ENCODE data around the gene USP21. TPM values are rescaled to one million over a fixed set of nuclear protein-coding genes. Genes with fewer than 3 reads are reported as not detected.

USP21 gene
- total RNA-seq, 6 experiments from 2014 or later: 6.9 to 11.1 (median 8.8) TPM

DNA sequence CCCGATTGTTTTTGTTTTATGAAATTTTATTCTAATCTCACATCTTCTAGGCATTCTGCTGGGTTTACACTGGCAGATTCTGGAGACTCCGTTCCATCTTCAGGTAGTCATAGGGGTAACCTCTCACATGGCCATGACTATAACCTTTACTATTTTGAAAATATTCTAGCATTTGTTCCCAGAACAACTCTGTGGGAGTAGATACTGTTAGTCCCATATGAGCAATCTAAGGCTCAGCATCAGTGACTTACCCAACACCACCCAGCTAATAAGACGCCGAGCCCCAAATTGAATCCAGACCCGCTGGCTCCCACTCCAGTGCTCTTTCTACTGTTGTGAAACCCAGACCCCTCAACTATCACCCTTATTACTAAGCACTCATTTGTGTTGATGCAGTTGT is 29.7 kb downstream of the USP21 start:
- ATAC-seq (no peak), DNase-seq (peak in 1 of 3 donors; percentile 7)
- TF ChIP-seq POLR2A (IDR thresholded peaks at IDR 0.05): no peak
- TF ChIP-seq, protein P1, sequence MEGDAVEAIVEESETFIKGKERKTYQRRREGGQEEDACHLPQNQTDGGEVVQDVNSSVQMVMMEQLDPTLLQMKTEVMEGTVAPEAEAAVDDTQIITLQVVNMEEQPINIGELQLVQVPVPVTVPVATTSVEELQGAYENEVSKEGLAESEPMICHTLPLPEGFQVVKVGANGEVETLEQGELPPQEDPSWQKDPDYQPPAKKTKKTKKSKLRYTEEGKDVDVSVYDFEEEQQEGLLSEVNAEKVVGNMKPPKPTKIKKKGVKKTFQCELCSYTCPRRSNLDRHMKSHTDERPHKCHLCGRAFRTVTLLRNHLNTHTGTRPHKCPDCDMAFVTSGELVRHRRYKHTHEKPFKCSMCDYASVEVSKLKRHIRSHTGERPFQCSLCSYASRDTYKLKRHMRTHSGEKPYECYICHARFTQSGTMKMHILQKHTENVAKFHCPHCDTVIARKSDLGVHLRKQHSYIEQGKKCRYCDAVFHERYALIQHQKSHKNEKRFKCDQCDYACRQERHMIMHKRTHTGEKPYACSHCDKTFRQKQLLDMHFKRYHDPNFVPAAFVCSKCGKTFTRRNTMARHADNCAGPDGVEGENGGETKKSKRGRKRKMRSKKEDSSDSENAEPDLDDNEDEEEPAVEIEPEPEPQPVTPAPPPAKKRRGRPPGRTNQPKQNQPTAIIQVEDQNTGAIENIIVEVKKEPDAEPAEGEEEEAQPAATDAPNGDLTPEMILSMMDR (IDR thresholded peaks at IDR 0.05): no peak
- H3K4me3 ChIP-seq: no peak overlapping the region
- no peaks in the 10 kb centered on the region for H3K27me3 ChIP-seq
- no peaks in the 10 kb centered on the region for H3K36me3 ChIP-seq
- intact Hi-C loops (cut with DNase I): no loop called here
- H3K27ac ChIP-seq: no peak overlapping the region
- H3K4me1 ChIP-seq: peaks cover 0 to 23% (median 11%) of the 10 kb centered on the region in 4 donors
- WGBS (ENCODE audit: insufficient coverage, low coverage, low lambda C conversion rate, missing lambda C conversion rate): 91% methylated on average over 5 of the region's 5 CpGs
- H3K9me3 ChIP-seq: no peaks in the 10 kb centered on the region

DNA sequence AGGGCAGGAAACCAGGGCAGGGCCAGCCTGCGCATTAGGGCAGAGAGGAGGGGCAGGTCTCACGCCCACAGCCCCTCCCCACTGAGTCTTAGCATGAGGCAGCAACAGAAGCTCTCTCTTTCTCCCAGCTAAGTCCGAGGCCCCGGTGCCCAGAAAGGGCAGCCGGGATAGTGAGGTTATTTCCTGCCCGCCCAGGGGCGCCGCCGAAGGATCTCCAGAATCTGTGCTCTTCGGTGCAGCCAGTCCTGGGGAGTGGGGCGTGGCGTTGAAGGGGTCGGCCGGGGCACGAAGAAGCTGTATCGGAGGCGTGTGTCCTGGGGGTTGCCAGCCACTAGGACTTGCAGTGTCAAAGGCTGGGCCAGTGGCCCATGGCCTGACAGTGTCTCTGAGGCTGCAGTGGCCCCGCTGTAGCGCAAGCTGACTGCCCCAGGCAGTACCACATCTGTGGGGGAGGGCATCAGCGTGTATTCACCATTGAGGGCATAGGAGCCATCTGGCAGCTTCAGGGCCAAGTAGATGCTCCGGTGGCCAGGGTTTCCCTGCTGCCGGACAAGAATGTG is 31.7 kb downstream of the USP21 start:
- Histone ChIP-seq H3K27ac (no peak overlapping the region), H3K36me3 (no peaks in the 10 kb centered on the region), H3K4me1 (peaks cover 0 to 23% (median 13%) of the 10 kb centered on the region in 4 donors), H3K27me3 (no peaks in the 10 kb centered on the region), H3K9me3 (no peaks in the 10 kb centered on the region), H3K4me3 (no peak overlapping the region)
- DNase-seq (peak in 2 of 3 donors; percentile 23 to 49), ATAC-seq (no peak)
- WGBS (ENCODE audit: insufficient coverage, low coverage, low lambda C conversion rate, missing lambda C conversion rate): 40% methylated on average over 1 of the region's 22 CpGs
- intact Hi-C loops (cut with DNase I): loop anchor here (10.0 kb wide), 2 partner anchors 184 to 194 kb away; no protein-coding TSS in a partner anchor
- TF ChIP-seq, protein P1 (IDR thresholded peaks at IDR 0.05): no peak
- no peak for TF ChIP-seq POLR2A (IDR thresholded peaks at IDR 0.05)

DNA sequence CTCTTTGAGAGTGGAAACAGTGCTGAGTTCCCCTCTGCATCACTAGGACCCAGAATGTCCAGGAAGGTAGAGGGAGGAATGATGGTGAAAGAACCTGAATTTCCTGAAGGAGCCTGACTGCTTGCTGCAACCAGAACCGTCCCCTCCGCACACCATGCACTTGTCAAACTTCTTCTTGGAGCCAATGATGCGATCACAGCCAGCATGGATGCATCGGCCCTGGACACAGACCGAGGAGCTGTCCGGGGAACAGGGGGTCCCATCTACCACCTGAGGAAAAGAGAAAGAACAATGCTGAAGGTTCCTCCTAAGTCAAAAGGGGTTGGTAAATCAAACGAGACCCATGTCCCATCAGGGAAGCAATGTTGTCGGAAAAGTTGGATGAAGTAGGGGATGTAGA is 32.7 kb downstream of the USP21 start:
- Histone ChIP-seq H3K4me1 (peaks cover 0 to 19% (median 13%) of the 10 kb centered on the region in 4 donors), H3K9me3 (no peaks in the 10 kb centered on the region), H3K36me3 (no peaks in the 10 kb centered on the region), H3K4me3 (no peak overlapping the region), H3K27me3 (no peaks in the 10 kb centered on the region), H3K27ac (no peak overlapping the region)
- DNase-seq (peak in 2 of 3 donors; percentile 13 to 36), ATAC-seq (no peak)
- TF ChIP-seq, protein P1 (IDR thresholded peaks at IDR 0.05): no peak
- no peak for TF ChIP-seq POLR2A (IDR thresholded peaks at IDR 0.05)
- intact Hi-C loops (cut with DNase I): loop anchor here (10.0 kb wide), 2 partner anchors 183 to 193 kb away; no protein-coding TSS in a partner anchor
- WGBS (ENCODE audit: insufficient coverage, low coverage, low lambda C conversion rate, missing lambda C conversion rate): 36% methylated on average over 2 of the region's 8 CpGs

DNA sequence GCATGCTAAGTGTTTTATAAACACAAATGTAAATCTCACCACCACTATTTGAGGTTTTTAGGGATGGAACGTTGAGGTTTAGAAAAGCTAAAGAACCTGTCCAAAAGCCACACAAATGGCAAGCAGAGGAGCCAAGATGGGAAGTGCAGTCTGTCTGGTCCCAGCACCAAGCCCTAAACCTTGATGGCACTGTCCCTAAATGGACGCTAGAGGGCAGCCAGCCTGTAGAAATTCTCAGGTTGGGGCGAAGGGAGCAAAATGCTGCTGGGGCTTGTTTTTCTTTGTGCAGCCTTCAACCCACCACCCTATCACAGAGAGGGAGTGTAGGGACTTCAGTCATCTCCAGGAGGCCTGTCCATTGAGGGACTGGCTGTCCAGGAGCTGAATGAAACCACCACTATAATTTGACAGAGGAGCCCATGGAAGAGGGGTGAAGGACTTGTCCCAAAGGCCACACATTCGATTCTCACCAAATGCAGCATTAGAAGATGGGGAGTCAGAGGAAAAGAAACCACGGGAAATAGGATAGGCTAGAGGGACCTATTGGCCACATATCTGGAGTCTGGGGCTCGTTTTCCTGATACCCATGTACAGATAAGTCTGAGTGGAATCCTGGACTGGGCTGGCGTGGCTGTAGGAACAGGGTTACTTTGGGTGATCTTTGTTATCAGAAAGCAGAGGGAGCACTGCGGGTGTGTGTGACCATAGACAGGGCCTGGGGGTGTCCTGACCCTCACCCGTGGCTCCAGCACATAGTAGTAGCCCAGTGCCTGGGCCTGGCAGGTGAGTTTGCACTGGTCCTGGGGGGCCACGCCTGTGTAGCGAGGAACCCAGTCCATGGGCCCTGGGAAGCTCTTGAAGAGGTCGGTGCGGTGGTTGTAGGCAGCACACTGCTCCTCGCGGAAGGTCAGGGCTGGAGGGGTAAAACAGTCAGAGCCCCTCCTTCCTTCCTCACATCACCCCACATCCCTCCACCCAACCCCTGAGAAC is 33.5 kb downstream of the USP21 start:
- 9% methylated on average over 9 of the region's 15 CpGs for WGBS (ENCODE audit: insufficient coverage, low coverage, low lambda C conversion rate, missing lambda C conversion rate)
- ATAC-seq: peak; percentile 64 to 71 (median 66)
- H3K4me1 ChIP-seq: peaks cover 0 to 19% (median 13%) of the 10 kb centered on the region in 4 donors
- intact Hi-C loops (cut with DNase I): loop anchor here (10.0 kb wide), 2 partner anchors 182 to 192 kb away; no protein-coding TSS in a partner anchor
- no peak for TF ChIP-seq POLR2A (IDR thresholded peaks at IDR 0.05)
- TF ChIP-seq, protein P1 (IDR thresholded peaks at IDR 0.05): peak; percentile 73 to 95 (median 88)
- H3K27ac ChIP-seq: peak overlapping the region in 2 of 3 donors; percentile 33 to 55
- H3K9me3 ChIP-seq: no peaks in the 10 kb centered on the region
- no peaks in the 10 kb centered on the region for H3K27me3 ChIP-seq
- H3K36me3 ChIP-seq: no peaks in the 10 kb centered on the region
- peak overlapping the region in 2 of 3 donors; percentile 15 to 33 for H3K4me3 ChIP-seq
- DNase-seq: peak; percentile 50 to 78 (median 59)
